ENCODE measurements around the gene PCBP4. TPM values are rescaled to one million over a fixed set of nuclear protein-coding genes. Genes with fewer than 3 reads are reported as not detected.

Gene PCBP4
- total RNA-seq = 35.4 and 50.2 TPM in 2 replicates

GRCh38 chr3:51967384-51968169, at the start of gene PCBP4:
Gene PCBP4, minus strand, starts transcription at chr3:51967454. Its CDS starts 6,214 bp downstream, at chr3:51961240.

GRCh38 chr3:51995346-51996163, 28.3 kb upstream of the PCBP4 start, which contains the start of gene RPL29:
Gene RPL29, minus strand, starts transcription at chr3:51995895. Its CDS starts 434 bp downstream, at chr3:51995461.

DNA sequence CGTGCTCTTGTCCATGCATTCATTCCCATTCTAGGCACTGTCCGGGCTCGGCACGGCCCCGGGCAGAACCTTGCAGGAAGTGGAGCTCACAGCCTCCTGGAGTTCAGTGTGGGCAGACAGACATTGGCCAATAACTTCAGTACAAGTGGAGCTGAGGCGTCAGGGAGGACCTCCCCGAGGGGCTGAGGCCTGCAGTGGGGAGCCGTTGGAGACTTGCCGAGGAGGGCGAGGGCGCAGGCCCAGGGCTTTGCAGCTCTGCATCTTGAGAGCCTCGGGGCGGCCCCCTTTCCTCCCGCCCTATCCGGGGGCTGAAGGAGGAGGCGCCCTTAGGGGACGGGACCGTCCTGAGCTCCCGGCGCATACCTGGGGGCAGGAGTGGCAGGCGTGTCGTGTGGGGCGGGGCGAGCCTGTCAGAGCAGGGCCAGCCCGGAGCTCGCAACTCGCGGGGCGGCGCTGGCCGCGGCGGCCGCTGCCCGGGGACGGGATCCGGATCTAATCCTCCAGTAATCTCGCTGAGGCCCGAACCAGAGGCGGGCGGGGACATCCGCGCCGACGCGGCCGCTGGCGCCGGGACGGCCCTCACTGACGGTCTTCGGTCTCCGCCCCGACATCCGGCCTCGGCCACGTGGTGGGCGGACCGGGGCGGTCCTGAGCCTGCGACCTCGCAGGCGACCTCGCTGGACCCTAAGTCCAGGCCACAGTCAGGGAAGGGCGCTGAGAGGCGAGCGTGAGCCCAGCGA, 15.8 kb upstream of the PCBP4 start, which contains the start of gene ACY1:
ACY1 (plus strand) TSS at position 698 of the 740 bp plus-strand sequence. CDS start 530 bp downstream, outside the sequence.

DNA sequence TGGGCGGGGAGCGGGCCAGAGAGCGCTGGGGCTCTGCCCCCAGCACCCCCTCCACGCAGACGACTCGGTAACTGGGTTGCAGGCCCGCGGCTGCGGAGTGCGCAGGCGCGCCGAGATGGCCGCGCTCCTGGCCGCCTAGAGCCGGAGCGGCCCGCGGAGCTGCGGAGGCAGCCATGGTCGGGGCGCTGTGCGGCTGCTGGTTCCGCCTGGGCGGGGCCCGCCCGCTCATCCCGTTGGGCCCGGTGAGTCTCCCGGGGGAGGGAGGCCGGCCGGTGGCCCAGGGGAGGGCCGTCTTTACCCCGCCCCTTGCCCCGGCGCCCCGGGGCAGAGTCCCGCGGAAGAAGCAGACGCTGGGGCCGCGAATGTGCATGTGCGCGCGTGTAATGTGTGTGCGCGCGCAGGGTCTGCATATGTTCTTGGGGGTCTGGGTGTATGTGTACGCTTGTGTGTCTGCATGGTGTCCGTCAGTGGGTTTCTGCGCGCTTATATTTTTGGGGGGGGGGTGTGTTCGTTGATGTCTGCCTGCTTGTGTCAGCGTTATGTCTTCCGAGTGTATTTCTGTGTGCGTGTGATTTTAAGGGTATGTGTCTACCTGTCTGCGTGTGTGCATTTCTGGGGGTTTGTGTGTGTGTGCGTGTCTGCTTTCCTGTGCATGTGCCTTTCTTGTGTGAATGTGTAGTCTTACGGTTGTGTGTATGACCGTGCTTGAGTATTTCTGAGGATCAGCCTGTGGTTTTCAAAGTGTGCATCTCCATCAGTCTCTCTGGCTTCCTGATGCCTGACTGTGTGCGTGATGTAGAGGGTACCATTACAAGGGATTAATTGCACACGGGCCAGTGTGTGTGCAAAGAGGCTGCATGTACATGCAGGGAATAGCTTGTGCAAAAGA, 8.0 kb upstream of the PCBP4 start, which contains the start of gene ABHD14A:
ABHD14A (plus strand) TSS at position 102 of the 889 bp plus-strand sequence; CDS start at position 174, 72 bp downstream.

GRCh38 chr3:51955175-51955892, 11.9 kb downstream of the PCBP4 start, which contains the start of gene GPR62:
Gene GPR62, plus strand, starts transcription at chr3:51955381. Its CDS starts 272 bp downstream, at chr3:51955653.

DNA sequence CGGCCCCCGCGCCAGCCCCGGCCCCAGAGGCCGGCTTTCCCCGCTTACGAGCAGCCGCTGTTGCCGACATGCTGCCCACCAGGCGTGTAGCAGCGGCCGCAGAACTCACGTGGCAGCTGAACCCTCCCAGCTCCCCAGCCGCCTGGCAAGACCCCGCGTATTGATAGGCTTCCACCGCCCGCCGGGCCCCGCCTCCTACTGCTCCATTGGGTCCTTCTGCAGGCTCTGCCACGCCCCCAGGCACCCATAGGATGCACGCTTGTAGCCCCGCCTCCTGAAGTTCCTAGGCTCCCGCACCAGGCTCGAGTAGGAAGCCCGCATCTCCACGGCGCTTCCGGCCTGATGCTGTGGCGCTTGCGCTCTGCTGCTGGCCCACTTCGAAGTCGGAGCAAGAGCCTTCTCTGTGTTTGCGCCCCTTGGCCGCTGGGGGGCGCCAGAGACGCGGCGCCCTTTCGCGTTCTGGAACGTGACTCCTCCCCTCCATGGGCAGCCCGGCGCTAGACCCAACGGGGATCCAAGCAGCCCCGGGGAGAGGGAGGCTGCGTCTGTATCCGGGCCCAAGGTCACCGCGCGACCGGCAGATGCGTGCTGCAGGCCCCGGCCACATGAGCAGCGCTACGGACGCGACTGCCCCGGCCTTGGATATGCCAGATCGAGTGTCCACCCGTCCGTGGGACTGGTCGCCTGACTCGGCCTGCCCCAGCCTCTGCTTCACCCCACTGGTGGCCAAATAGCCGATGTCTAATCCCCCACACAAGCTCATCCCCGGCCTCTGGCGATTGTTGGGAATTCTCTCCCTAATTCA, 25.3 kb downstream of the PCBP4 start, which contains the start of the genes PARP3 and RRP9:
PARP3 (plus strand) TSS at position 566 of the 805 bp plus-strand sequence. CDS start 993 bp downstream, outside the sequence.
RRP9 (minus strand) TSS at position 107 of the 805 bp plus-strand sequence; CDS start at position 70, 37 bp downstream.

Other genes starting within 250 kb of the PCBP4 start
- gene IQCF6, start 188.2 kb downstream of the PCBP4 start, total RNA-seq = not detected in 2 replicates
- gene IQCF2, start 105.8 kb downstream of the PCBP4 start, total RNA-seq = not detected in 2 replicates
- gene IQCF5, start 91.9 kb downstream of the PCBP4 start, total RNA-seq = not detected in 2 replicates
- not detected in 2 replicates for gene IQCF1, start 64.1 kb downstream of the PCBP4 start, total RNA-seq
- 22.3 and 24.1 TPM in 2 replicates for gene RRP9, start 25.6 kb downstream of the PCBP4 start, total RNA-seq
- 21.2 and 26.0 TPM in 2 replicates for gene PARP3, start 25.1 kb downstream of the PCBP4 start, total RNA-seq
- gene GPR62, start 12.1 kb downstream of the PCBP4 start, total RNA-seq = 0.12 TPM in 1 of 2 replicates, not detected in the other
- gene ABHD14B, start 6.6 kb upstream of the PCBP4 start, total RNA-seq = 59.8 and 81.4 TPM in 2 replicates
- gene ABHD14A, start 7.6 kb upstream of the PCBP4 start, total RNA-seq = 39.6 and 47.2 TPM in 2 replicates
- 46.6 and 47.5 TPM in 2 replicates for gene ACY1, start 16.1 kb upstream of the PCBP4 start, total RNA-seq
- 2,153 and 2,428 TPM in 2 replicates for gene RPL29, start 28.4 kb upstream of the PCBP4 start, total RNA-seq
- gene DUSP7, start 89.1 kb upstream of the PCBP4 start, total RNA-seq = 8.9 and 12.9 TPM in 2 replicates
- gene POC1A, start 187.0 kb upstream of the PCBP4 start, total RNA-seq = 1.2 and 2.1 TPM in 2 replicates
- gene ALAS1, start 230.7 kb upstream of the PCBP4 start, total RNA-seq = 16.3 and 18.0 TPM in 2 replicates